MM.1S (cell line): ENCODE results near the gene RRP12.

Source experiments
- EZH2 ChIP-seq: fragments of 300-600 bp; sonication (generic); optimal IDR thresholded peaks from 2 replicates; pipeline ENCODE3; 2017; ENCODE audit warnings: low read depth, mild to moderate bottlenecking, antibody characterized with exemption, low read length, mixed read lengths
- EZH2phosphoT487 ChIP-seq: fragments of 300-600 bp; sonication (generic); IDR thresholded peaks from 2 replicates; pipeline ENCODE4 v1.6.1; 2018; ENCODE audit warnings: antibody characterized with exemption, low read length
- TF ChIP-seq, protein P1 (sequence below): fragments of 300-600 bp; sonication (generic); IDR thresholded peaks from 2 replicates; pipeline ENCODE4 v1.5.1; 2016; ENCODE audit warnings: antibody characterized with exemption, low read length, mixed read lengths

DNA sequence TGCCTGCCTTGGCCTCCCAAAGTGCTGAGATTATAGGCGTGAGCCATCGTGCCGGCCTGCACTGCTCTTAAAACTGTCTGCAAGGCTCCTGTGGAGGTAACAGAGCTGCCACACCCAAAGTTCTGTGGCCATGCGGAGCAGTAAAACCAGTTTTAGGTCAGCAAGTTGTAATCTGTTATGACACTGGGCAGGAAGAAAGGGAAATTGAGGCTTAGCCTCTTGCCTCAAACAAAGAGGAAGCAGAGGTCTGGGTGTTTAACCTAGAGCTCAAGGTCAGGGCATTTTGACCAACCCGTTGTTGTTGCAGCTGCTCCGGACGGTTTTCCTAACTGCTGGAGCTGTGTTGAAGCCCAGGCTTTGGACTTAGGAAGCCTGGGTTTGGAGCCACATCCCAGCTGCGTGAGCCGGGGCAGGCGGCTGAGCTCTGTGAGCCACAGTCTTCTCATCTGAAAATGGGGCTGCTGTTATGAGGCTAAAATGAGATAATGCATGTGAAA is 7.4 kb upstream of the RRP12 start:
- TF ChIP-seq, protein P1, sequence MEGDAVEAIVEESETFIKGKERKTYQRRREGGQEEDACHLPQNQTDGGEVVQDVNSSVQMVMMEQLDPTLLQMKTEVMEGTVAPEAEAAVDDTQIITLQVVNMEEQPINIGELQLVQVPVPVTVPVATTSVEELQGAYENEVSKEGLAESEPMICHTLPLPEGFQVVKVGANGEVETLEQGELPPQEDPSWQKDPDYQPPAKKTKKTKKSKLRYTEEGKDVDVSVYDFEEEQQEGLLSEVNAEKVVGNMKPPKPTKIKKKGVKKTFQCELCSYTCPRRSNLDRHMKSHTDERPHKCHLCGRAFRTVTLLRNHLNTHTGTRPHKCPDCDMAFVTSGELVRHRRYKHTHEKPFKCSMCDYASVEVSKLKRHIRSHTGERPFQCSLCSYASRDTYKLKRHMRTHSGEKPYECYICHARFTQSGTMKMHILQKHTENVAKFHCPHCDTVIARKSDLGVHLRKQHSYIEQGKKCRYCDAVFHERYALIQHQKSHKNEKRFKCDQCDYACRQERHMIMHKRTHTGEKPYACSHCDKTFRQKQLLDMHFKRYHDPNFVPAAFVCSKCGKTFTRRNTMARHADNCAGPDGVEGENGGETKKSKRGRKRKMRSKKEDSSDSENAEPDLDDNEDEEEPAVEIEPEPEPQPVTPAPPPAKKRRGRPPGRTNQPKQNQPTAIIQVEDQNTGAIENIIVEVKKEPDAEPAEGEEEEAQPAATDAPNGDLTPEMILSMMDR = no peak
- TF ChIP-seq EZH2 (no peak), EZH2phosphoT487 (no peak)
